Amniotic epithelial cell (primary cell): ENCODE results near the gene EPHA4.

Experiments
- DNase-seq: peaks from one replicate; pipeline ENCODE4 v3.0.0-alpha.2; 2010; ENCODE audit warnings: low read depth

Gene EPHA4

GRCh38 chr2:221439761-221440479, 132.2 kb downstream of the EPHA4 start:
- no peak for DNase-seq

GRCh38 chr2:221437056-221437455, 135.0 kb downstream of the EPHA4 start:
- no peak for DNase-seq

GRCh38 chr2:221435171-221435570, 136.9 kb downstream of the EPHA4 start:
- no peak for DNase-seq

- DNase-seq, result no peak
These were observed 138.0 kb downstream of the EPHA4 start for GRCh38 chr2:221434142-221434541.

- no peak for DNase-seq
These were observed 140.6 kb downstream of the EPHA4 start for GRCh38 chr2:221431477-221431876.

GRCh38 chr2:221429741-221430491, 142.2 kb downstream of the EPHA4 start:
- DNase-seq, result peak; percentile 46

- no peak for DNase-seq
These were observed 143.2 kb downstream of the EPHA4 start for GRCh38 chr2:221428896-221429295.

GRCh38 chr2:221426929-221427328, 145.2 kb downstream of the EPHA4 start:
- DNase-seq, result no peak

- no peak for DNase-seq
These were observed 146.2 kb downstream of the EPHA4 start for GRCh38 chr2:221425891-221426290.

GRCh38 chr2:221425353-221425752, 146.8 kb downstream of the EPHA4 start:
- DNase-seq, result no peak

GRCh38 chr2:221423210-221423804, 148.8 kb downstream of the EPHA4 start:
- no peak for DNase-seq

GRCh38 chr2:221422516-221423209, 149.4 kb downstream of the EPHA4 start:
- DNase-seq, result peak; percentile 15

- no peak for DNase-seq
These were observed 151.9 kb downstream of the EPHA4 start for GRCh38 chr2:221420245-221420644.

GRCh38 chr2:221415789-221416188, 156.3 kb downstream of the EPHA4 start:
- DNase-seq, result peak; percentile 25

- DNase-seq, result no peak
These were observed 159.1 kb downstream of the EPHA4 start for GRCh38 chr2:221412978-221413377.

- DNase-seq, result no peak
These were observed 161.6 kb downstream of the EPHA4 start for GRCh38 chr2:221410487-221410886.

GRCh38 chr2:221407765-221408164, 164.3 kb downstream of the EPHA4 start:
- DNase-seq, result no peak

GRCh38 chr2:221405521-221405920, 166.6 kb downstream of the EPHA4 start:
- DNase-seq, result no peak

- DNase-seq, result peak; percentile 97
These were observed 170.0 kb downstream of the EPHA4 start for GRCh38 chr2:221402072-221402471.

- DNase-seq, result no peak
These were observed 171.7 kb downstream of the EPHA4 start for GRCh38 chr2:221400411-221400810.

GRCh38 chr2:221399183-221399582, 172.9 kb downstream of the EPHA4 start:
- no peak for DNase-seq

- peak; percentile 21 for DNase-seq
These were observed 174.9 kb downstream of the EPHA4 start for GRCh38 chr2:221397187-221397586.
